Stromal cell of bone marrow (primary cell): ENCODE data around the gene ZNF609.

Experiments
- DNase-seq: peaks from one replicate; pipeline ENCODE4 v3.0.0-alpha.2; 2012; ENCODE audit warnings: low read depth

The ZNF609 gene

DNA sequence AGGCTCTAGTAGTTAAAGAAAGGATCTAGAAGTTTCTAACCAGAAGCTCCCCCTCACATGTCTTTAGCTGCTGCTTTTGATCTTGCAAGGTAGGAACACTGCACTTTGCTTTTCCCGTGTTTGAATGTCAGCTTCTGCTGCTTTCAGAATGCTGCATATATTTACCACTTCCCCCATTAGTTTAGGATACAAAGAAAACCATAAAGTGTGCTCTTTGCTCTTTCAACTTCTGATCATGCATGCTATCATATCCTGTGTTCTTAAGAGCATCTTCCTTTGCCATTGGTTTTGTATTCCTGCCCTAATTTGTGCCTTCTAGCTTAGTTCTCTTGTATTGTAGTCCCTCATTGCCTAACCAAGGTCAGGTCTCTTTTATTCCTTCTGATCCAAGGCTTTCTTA lies 43.3 kb downstream of the ZNF609 start:
- DNase-seq, result no peak

DNA sequence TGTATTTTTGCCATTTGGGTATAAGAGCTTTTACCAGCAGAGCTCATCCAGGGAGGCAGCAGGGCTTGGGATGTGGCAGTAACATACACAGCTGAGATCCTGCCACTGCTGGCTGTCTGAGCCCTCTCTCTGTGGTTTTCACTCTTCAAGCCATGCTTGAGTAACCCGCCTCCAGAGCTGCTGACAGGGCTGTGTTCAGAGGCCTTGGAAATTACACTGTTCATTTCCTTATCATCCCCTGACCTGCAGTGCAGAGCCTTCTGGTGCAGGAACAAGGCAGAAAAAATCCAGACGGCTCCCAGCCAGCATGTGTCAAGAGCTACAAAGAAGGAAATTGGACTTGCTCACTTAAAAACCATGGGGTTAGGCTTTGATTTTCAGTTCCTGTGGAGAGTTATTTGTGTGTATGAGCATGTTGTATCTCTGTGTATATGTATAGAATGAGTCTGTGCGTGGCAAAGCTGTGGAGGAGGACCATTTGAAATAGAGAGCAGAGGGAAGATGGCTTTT lies 47.0 kb downstream of the ZNF609 start:
- peak; percentile 83 for DNase-seq

DNA sequence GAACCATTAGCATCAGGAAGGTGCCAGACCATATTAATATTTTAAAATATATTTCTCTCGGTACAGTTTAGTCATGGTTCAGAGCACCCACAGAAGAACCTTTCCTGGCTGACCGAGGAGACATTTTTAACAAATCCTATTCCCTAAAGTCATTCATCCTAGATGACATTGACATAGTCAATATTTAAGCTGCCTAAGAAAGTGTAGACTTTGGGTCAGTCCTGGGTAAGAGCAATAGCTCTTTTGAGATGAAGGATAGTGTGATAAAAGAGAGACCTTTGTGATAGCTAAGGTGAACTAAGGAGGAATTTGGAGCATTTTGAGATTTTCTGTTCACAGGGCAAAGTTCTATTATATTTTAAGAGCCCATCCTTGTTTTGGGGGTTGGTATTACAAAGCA lies 47.5 kb downstream of the ZNF609 start:
- DNase-seq, result no peak

DNA sequence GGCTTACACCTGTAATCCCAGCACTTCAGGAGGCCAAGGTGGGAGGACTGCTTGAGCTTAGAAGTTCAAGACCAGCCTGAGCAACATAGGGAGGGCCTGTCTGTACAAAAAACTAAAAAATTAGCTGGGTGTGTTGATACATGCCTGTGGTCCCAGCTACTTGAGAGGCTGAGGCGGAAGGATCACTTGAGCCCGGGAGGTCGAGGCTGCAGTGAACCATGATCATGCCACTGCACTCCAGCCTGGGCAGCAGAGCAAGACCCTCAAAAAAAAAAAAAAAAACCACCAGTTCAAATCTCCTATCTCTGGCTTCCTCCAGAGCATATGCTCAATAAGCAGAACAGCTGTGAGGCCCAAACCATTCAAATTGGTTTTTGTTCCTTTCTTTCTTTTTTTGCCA lies 53.4 kb downstream of the ZNF609 start:
- DNase-seq, result no peak

DNA sequence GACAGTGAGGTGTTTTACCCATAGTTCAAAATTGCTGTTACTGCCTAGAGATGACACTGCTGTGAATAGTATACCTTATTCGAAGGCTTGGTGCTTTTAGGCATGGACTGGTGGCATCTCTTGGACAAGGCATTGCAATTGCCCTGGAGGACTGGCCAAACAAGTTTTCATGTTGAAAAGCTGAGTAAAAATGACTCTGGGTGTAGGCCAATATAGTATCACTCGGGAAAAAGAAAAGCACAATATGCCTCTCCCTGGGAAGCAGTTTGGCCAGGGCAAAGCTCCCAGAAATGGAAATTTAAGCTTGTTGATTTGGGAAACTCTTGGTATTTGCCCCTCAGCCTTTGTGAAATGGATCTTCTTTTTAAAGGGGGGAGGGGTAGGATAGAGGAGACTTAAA lies 54.8 kb downstream of the ZNF609 start:
- no peak for DNase-seq

DNA sequence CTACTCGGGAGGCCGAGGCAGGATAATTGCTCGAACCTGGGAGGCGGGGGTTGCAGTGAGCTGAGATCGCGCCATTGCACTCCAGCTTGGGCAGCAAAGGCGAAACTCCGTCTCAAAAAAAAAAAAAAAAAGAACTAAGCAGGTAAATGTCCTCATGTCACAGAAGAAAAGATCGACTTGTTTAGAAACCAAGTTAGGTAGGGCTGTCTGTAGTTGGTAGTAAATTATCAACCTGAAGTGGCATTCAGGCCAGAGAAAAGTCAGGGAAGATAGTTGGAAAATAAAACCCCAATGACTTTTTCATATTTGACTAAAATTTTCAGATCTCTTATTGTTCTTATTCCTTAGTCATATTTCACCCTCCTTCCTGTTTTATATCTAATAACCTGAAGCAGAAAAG lies 55.4 kb downstream of the ZNF609 start:
- no peak for DNase-seq

DNA sequence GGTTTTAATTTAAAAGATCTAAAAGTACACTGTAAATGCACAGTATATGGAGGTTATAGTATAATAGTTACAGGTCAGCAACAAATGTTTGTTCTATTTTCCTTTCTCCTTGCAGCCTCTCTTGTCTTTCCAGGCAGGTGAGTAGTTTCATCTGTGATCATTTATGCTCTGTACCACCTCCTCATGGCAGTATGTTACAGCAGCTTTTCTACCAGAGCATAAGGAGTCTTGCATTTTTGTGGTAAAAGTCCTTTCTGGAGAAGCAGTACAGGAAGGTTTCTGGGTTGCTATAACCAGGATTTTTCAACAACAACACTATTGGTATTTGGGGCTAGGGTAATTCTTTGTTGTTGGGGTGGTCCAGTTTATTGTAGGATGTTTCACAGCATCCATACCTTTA lies 59.5 kb downstream of the ZNF609 start:
- no peak for DNase-seq

DNA sequence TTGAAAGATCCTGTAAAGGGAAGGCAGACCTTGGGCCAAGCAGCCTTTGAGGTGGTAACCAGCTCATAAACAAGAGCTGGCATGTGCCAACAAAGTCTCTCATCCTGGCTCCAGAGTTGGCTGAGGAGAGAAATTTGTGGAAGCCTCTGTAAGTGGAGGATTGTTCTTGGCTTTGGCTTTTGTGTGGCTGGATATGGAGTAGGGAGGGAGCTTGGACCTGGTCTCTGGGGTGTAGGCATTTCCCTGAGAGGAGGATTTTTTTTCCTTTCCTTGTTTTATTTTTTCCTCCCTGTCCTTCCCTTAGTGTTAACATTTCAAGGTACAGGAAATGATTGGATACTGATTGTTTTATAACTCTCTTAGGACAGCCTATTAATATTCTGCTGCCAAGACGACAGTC lies 60.8 kb downstream of the ZNF609 start:
- no peak for DNase-seq

DNA sequence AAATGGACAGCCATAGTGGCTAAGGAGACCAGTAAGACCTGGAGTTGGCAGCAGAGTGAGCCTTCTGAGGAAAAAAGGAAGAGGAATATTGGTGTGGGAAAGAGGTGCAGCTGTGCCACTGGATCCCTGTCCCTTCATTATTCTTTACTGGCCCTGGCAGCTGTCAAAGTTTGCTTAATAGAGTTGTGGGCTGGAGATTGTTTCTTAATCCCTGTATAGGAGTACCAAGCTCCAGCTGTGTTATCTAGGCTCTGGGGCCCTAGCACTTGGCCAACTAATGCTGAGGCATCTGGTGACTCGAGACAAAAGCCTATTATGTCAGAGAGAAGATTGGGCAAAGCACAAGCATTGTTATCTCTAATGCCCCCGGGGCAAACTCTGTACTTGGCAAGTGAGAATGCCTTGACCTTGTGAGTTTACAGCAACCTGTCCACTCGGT lies 61.4 kb downstream of the ZNF609 start:
- DNase-seq, result no peak

DNA sequence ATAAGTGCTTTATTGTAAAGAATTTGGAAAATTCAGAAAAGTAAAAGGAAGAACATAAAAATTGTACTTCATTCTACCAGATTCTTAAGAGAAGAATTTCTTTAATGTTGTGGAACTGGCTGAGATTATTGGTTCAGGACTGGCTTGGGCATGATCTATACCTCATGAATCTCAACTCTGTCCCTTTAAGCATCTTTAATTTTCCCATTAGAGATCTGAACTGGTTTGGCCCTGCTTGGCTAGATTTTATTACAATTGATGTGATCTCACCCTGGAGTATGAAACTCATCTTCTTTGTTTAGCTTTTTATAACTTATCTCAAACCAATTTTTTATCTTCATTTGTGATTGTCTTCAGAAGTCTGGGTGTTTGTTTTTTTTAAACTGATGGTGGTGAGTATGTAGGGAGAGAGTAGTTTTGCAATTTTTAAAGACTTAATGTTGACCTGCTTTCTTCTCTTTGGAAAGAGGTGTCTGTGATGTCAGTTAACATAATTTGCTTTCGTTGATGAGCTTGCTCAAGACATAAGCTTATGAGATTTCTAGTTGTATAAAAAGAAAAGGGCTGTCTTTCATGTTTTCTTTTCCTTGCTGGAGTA lies 61.9 kb downstream of the ZNF609 start:
- DNase-seq, result no peak

DNA sequence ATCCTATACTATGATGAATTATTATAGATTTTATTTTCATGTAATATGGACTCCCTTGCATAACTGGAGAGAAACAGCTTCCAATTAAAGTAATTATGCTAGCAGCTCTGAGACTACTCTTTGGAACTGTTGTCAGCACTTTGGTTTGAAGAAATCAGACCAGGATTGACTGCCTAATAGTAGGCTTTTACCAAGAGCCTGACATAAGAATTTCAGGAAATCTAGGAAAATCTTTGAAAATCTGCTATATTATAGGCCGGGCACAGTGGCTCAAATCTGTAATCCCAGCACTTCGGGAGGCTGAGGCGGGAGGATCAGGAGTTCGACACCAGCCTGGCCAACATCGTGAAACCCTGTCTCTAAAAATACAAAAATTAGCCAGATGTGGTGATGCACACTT lies 62.9 kb downstream of the ZNF609 start:
- DNase-seq, result no peak

DNA sequence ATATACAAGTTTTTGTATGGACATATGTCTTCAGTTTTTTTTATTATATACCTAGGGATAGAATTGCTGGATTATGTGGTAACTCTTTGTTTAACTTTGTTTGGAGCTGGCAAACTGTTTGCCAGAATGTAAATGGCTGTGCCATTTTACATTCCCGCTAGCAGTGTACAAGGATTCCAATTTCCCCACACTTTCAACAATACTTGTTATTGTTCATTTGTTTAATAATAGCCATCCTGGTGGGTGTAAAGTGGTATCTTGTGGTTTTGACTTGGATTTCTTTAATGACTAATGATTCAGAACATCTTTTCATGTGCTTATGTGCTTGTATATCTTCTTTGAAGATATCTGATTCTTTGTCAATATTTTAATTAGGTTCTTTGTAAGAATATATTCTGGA lies 64.4 kb downstream of the ZNF609 start:
- DNase-seq, result no peak

DNA sequence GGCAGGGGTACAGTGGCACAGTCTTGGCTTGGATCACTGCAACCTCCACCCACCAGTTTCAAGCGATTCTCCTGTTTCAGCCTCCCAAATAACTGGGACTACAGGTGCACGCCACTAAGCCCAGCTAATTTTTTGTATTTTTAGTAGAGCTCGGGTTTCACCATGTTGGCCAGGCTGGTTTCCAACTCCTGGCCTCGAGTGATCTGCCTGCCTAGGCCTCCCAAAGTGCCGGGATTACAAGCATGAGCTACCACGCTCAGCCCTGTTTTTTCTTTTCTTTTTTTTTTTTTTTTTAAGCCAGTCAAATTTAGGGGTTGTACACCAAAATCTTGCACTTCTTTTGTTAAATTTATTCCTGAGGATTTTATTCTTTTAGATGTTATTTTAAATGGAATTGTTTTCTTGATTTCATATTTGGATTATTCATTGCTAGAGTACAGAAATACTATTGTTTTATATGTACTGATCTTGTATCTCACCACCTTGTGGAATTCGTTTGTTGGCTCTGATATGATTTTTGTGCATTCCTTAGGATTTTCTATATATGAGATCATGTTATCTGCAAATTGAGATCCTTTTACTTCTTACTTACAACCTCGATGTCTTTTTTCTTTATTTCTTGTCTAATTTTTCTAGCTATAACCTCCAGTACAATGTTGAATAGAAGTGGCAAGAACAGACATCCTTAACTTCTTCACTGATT lies 65.6 kb downstream of the ZNF609 start:
- DNase-seq, result no peak

DNA sequence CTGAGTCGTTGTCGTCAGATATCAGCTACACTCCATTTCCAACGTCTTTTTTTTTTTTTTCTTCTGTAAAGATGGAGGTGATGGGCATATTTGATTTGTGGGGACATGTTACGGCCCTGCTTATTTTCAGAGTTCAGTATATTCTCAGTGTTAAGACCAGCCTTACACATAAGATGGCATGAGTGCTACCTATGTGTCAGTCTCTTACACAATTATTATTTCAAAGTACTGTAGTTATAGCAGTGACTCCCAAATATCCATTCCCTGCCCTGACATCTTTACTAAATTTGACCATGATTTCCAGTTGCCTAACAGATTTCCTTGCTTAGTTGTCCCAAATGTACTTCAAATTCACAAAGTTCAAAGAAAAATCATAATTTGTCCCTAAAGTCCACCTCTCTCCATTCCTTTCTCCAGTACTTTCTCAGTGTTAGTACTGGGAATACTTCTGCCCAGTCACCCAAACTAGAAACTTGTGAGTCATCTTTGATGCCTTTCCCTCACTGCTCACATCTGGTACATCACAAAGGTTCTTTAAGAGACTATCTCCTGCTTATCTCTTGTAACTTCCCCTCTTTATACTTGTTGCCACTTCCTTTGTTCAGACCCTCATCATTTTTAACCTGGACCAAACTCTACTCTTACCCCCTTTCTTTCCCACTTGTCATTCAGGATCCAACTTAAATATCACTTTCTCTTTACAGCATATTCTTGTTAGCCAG lies 67.0 kb downstream of the ZNF609 start:
- DNase-seq, result peak; percentile 35

DNA sequence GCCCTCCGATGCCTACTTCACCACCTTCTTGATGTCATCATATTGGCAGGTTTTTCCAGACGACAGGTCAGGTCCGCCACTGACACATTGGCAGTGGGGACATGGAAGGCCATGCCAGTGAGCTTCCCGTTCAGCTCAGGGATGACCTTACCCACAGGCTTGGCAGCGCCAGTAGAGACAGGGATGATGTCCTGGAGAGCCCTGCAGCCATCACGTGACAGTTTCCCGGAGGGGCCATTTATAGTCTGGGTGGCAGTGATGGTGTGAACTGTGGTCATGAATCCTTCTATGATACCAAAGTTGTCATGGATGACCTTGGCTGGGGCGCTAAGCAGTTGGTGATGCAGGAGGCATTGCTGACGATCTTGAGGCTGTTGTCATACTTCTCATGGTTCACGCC lies 68.5 kb downstream of the ZNF609 start:
- DNase-seq, result no peak

DNA sequence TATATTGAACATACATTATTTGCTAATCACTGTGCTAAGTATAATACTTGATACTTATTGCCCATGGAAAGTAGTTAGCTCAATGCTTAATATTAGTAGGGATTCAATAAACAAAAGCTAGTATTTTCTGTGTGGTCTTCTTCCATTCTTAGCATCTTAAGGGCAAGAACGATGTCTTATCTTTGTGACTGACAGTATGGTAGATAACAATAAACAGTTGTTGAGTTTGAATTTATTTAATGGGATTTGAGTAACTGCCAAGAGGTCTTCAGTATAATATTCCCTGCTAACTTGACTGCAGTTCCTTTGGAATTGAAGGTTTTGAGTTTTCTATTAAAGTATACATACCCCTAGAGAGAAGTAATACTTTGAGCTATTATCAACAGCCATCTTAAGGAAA lies 70.1 kb downstream of the ZNF609 start:
- DNase-seq, result no peak

DNA sequence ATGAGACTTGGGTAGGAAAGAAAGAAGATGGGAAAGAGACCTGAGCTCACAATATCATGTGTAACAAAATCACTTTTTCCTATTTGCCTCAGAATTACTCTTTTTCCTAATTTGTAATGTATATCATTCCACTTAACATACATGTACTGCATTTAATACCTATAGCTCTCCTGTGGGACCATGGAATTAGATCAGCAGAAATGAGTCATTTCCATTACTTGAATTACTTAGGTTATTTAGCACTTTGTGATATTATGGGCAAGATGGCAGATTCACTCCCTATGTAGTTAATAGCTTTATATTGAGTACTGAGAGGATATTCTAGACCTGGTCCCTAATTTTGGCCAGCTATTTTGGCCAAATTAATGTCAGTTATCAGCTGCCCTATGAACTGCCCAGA lies 70.5 kb downstream of the ZNF609 start:
- no peak for DNase-seq

DNA sequence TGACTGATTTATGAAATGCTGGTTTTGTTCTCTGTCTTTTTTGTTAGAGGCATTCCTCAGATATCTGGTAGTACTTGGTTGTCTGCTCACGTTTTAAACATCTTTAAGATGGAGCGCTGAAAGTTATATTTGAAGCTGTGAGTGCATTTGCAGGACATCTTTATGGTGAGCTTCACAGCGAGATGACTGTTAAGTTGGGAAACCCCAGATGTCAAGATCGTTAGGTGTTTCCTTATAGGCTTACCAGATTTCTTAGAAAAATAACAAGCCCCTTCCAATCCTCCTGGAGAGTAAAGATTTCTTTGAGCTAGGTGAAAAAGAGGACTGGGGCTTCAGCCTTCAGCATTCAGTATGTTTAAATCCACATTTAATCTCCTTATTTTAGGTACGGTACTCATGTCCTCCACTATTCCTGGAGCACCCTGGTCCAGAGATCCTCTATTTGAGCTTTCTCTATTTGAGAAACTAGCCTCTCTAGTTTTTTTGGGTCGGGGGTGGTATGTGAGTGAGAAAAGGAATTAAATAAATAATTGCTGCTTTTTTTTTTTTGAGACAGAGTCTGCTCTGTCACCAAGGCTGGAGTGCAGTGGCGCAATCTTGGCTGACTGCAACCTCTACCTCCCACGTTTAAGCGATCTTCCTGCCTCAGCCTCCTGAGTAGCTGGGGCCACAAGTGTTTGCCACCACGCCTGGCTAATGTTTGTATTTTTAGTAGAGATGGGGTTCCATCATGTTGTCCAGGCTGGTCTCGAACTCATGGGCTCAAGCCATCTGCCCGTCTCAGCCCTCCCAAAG lies 72.3 kb downstream of the ZNF609 start:
- no peak for DNase-seq

DNA sequence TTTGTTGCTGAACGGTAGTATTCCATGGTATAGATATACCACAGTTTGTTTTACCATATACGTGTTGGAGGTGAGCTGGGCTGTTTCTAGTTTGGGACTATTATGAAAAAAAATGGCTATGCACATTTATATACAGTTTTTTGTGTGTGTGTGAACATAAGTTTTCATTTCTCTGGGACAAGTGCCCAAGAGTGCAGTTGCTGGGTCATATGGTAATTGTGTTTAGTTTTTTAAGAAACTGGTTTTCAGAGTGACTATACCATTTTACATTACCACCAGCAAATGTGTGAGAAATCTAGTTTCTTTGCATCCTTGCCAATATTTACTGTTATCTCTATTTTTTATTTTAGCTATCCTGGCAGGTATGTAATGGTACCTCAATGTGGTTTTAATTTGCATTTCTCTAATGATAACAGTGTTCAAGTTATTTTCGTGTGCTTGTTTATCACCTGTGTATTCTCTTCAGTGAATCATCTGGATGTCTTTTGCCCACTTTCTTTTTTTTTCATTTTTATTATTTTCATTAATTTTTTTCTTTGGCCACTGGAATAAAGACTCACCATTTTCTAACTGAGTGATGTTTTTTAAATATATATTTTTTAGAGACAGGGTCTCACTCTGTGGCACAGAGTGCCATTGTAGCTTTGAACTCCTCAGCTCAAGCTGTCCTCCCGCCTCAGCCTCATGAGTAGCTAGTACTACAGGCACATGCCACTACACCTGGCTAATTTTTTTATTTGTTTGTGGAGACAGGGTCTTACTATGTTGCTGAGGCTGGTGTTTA lies 75.3 kb downstream of the ZNF609 start:
- DNase-seq, result no peak

DNA sequence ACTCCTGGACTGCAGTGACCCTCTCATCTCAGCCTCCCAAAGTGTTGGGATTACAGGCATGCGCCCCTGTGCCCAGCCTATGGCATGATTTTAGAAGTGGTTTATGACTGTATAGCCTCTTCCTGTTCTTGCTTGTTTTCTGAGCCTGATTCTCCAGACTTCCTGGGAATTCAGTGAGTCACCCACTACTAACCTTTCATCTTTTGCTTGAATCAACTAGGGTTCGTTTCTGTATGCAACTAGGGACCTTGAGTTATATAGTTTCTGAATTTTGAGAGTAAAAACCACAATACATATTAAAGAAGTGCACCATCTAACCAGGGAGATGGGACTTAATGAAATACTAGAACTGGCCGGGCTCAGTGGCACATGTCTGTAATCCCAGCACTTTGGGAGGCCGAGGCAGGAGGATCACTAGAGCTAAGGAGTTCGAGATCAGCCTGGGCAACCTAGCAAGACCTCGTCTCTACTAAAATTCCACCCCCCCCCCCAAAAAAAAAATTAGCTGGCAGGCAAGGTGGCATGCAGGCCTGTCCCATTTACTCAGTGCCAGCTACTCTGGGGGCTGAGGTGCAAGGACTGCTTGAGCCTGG lies 76.0 kb downstream of the ZNF609 start:
- peak; percentile 76 for DNase-seq

DNA sequence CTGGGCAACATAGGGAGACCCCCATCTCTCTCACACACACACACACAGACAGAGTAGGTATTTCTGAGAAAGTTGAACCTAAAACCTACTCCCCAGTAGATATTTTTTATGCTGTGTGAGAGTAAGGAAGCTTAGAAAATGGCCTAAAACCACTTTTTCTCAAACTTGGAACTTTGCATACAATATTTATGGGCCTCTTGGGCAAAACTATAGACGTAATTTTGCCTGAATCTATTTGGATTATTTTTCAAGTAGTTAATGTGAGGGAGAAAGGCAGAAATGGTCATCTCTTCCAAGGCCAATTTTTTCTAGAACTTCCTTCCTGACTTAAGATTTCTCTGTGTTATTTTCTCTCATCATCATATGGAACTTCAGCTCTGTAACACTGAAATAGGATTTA lies 81.7 kb downstream of the ZNF609 start:
- no peak for DNase-seq
